Left lung (tissue), 10 donors: ENCODE data around the gene LAMA2. TPM values are rescaled to one million over a fixed set of nuclear protein-coding genes. Genes with fewer than 3 reads are reported as not detected.
A peak's percentile ranks its signal among the peaks of the same experiment; 100 is the strongest.

Source experiments
- ATAC-seq: fragments of 200-7000 bp; cut with Tn5 transposase; one replicate; pipeline ENCODE4 v1.9.1; 2020; ENCODE audit warnings: moderate library complexity
- DNase-seq, 4 donors: peaks; one replicate each; pipeline ENCODE4 v3.0.0-alpha.2; 2013 to 2020
- H3K27ac ChIP-seq, 2 donors: fragments of 200-600 bp; sonication (generic) in 1 of 2; one replicate each; pipeline versions ENCODE4 v1.5.0 to v1.8.0; 2020 to 2021
- H3K27me3 ChIP-seq, 2 donors: fragments of 200-600 bp; sonication (generic) in 1 of 2; one replicate each; pipeline versions ENCODE4 v1.5.0 to v1.8.0; 2020 to 2021
- H3K36me3 ChIP-seq, 2 donors: fragments of 200-600 bp; sonication (generic) in 1 of 2; one replicate each; pipeline versions ENCODE4 v1.5.0 to v1.8.0; 2020 to 2021
- H3K4me1 ChIP-seq, 2 donors: fragments of 200-600 bp; one replicate each; pipeline ENCODE4 v1.8.0; 2021
- H3K4me3 ChIP-seq, 2 donors: fragments of 200-600 bp; sonication (generic) in 1 of 2; one replicate each; pipeline versions ENCODE4 v1.5.0 to v1.8.0; 2020 to 2021; ENCODE audit warnings: mild to moderate bottlenecking in 1 of 2
- H3K9me3 ChIP-seq, 2 donors: fragments of 200-600 bp; sonication (generic) in 1 of 2; one replicate each; pipeline versions ENCODE4 v1.5.0 to v1.8.0; 2020 to 2021
- intact Hi-C, 2 donors: fragments of 100-400 bp; cut with DNase I; formaldehyde crosslinking; loops; one replicate each; pipeline versions ENCODE4 v1.11.2 to v1.14.2; 2022
- polyA plus RNA-seq, 6 donors: library from polyadenylated mRNA; unstranded; fragments of 120-200 nt; gene quantifications; one replicate each; pipeline ENCODE4 v1.2.1, GENCODE V29; 2013; ENCODE audit not compliant: insufficient read length in 6 of 6
- total RNA-seq, 2 donors: library from RNA; stranded (reverse); fragmentation: NEBNext Ultra II Directional; extraction: Animal tissue kit (Norgen Biotek cat#: 25700); gene quantifications; one replicate each; pipeline ENCODE4 v1.2.1, GENCODE V29; 2021
- TF ChIP-seq, protein P1 (sequence below), 2 donors: fragments of 200-600 bp; sonication (generic) in 1 of 2; IDR thresholded peaks; one replicate each; pipeline versions ENCODE4 v1.5.0 to v1.8.0; 2021; ENCODE audit warnings: antibody characterized with exemption in 2 of 2
- donor health status: DM: no; HTN: yes; CAD: no.
- donor health status: DM: no; HTN: no; CAD: no.

The LAMA2 gene
- total and polyA plus RNA-seq, 8 donors, result 32.7 to 91.7 (median 64.7) TPM

DNA sequence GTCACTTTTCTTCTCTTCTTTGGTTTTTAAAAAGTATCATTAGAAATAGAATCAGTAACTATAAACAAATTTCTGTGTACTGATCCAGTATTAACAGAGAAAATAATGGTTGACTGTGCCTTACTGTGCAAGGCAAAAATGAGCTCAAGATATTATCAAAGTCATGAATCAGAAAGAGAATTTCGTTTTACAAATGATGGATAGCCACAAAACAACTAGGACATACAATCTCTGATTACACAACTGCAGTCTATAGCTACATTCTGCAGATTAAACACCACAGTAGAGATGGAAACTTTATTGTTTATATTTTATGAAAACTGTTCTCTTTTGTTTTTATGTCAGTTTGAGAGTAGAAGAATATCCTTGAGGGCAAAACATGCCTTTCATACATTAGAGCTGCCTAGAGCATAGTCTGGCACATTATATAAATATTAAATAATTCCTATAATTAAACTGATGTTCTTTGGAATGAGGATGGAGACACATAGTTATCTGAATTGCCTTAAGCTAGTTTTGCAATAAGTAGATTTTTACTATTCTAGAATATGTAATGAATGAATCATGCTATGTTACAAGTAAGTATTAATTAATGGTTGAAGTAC is 333.1 kb downstream of the LAMA2 start:
- Histone ChIP-seq H3K27me3 (no peaks in the 10 kb centered on the region), H3K4me1 (no peaks in the 10 kb centered on the region), H3K4me3 (no peak overlapping the region), H3K36me3 (no peaks in the 10 kb centered on the region), H3K9me3 (no peaks in the 10 kb centered on the region), H3K27ac (no peak overlapping the region)
- ATAC-seq (no peak), DNase-seq (no peak)
- TF ChIP-seq, protein P1, sequence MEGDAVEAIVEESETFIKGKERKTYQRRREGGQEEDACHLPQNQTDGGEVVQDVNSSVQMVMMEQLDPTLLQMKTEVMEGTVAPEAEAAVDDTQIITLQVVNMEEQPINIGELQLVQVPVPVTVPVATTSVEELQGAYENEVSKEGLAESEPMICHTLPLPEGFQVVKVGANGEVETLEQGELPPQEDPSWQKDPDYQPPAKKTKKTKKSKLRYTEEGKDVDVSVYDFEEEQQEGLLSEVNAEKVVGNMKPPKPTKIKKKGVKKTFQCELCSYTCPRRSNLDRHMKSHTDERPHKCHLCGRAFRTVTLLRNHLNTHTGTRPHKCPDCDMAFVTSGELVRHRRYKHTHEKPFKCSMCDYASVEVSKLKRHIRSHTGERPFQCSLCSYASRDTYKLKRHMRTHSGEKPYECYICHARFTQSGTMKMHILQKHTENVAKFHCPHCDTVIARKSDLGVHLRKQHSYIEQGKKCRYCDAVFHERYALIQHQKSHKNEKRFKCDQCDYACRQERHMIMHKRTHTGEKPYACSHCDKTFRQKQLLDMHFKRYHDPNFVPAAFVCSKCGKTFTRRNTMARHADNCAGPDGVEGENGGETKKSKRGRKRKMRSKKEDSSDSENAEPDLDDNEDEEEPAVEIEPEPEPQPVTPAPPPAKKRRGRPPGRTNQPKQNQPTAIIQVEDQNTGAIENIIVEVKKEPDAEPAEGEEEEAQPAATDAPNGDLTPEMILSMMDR (IDR thresholded peaks at IDR 0.05), result no peak
- intact Hi-C loops, result no loop called here

DNA sequence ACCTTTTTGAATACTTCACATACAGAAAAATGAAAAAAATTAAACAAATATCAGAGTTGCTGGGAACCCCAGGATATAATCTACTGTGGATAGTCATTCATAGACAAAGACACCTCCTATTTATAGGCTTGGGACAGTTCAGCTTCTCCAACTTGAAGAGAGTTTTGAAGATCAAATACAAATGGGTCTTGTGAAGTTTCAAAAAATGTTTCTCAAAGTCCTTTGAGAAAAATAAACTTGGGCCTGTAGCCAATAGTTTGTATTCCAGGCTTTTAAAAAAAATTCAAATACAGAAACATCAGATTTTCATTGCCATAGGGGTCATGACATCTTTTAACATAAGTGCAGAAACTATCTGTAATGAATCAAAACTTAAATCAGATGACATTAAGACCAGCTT is 334.8 kb downstream of the LAMA2 start:
- Histone ChIP-seq H3K27me3 (no peaks in the 10 kb centered on the region), H3K27ac (no peak overlapping the region), H3K4me1 (no peaks in the 10 kb centered on the region), H3K4me3 (no peak overlapping the region), H3K9me3 (peaks cover 0 to under 1% of the 10 kb centered on the region in 2 donors), H3K36me3 (no peaks in the 10 kb centered on the region)
- intact Hi-C loops, result no loop called here
- no peak for DNase-seq
- no peak for ATAC-seq
- TF ChIP-seq, protein P1 (IDR thresholded peaks at IDR 0.05), result no peak

DNA sequence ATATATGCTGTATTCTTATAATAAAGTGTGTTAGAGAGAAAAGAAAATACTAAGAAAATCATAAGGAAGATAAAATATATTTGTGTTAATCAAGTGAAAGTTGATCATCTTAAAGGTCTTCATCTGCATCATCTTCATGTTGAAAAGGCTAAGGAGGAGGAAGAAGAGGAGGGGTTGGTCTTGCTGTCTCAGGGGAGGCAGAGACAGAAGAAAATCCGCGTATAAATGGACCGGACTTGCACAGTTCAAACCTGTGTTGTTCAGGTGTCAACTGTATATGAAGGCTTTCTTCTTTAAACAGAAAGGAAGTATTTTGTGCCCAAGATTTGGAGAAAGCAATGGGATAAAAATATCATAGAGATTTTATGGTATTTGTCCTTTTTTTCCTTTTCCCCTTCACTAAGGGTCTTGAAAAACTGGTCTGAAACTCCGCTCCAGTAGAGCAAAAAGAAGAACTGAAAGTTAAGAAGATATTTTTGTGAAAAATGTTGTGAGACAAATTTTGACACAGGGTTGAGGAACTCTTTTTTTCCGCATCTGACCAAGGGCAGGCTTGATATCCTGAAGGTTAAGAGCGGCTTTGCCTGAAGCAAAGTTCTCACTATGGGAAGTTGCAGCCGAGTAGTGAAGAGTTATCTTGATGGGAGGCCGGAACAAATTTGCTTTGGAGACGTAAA is 350.7 kb downstream of the LAMA2 start:
- Histone ChIP-seq H3K9me3 (no peaks in the 10 kb centered on the region), H3K4me3 (no peak overlapping the region), H3K36me3 (no peaks in the 10 kb centered on the region), H3K27me3 (no peaks in the 10 kb centered on the region), H3K4me1 (no peaks in the 10 kb centered on the region), H3K27ac (no peak overlapping the region)
- no peak for ATAC-seq
- intact Hi-C loops, result no loop called here
- TF ChIP-seq, protein P1 (IDR thresholded peaks at IDR 0.05), result no peak
- DNase-seq, result no peak

DNA sequence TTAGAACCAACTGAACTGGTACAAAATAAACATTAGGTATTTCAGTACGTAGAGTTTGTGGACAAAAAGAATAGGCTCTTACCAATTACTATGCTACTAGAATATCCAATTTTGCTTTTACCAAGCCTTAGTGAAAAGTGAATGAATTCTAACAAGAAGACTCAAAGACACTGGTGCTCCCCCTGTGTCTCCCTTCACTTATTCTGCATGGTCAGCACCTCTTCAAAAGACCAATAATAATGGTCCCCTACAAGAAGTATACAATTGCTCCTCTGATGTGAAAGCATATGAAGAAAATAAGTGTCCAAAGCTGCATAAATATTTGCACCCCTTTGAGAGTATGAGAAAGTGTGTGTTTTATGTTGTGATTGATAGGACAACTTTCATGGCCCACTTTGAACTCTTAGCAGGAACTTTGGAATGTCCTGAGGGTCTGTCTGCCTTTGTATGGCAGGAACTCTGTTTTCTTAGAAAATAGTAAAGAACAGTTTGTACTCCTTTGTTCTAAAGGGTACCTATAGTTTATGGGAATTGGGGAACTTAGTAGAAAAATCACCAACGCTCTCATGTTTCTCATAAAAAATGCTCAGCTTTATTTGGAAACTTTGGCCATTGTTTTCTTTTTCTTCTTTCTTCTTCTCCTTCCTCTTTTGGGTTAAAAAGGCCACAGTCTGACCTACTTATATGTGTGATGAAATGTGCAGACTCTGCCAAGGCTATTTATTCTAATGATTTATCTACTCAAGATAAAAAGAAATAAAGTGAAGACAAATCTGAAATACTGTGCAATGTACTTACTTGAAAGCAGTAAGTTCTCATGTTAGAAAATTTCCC is 352.4 kb downstream of the LAMA2 start:
- no peaks in the 10 kb centered on the region for H3K4me1 ChIP-seq
- DNase-seq (peak in 1 of 4 donors; percentile 49), ATAC-seq (no peak)
- no peaks in the 10 kb centered on the region for H3K27me3 ChIP-seq
- H3K9me3 ChIP-seq, result no peaks in the 10 kb centered on the region
- intact Hi-C loops, result no loop called here
- peak overlapping the region in 1 of 2 donors; percentile 40 for H3K27ac ChIP-seq
- no peaks in the 10 kb centered on the region for H3K36me3 ChIP-seq
- TF ChIP-seq, protein P1 (IDR thresholded peaks at IDR 0.05), result no peak
- H3K4me3 ChIP-seq, result no peak overlapping the region

DNA sequence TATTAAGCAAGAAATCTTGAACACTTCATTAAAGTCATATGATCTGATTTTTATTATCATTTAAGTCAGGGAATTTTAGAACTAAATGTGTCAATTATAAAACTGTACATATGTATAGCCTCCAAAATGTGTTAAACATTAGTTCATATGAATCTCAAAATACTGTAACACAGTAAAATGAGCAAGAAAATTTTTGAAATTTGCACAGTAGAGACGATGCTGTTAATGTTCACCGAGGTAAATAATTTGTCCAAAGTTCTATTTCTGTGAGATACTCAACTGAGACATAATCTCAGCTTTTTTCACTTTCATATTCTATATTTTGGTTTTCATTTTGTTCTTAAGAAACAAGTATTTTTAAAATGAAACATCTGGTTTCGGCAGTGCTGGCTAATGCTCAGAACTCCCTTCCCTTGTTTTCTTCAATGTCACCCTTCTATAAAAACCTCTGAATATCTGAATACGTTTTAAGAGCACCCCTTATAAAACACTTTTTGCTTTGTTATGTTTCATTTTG is 353.1 kb downstream of the LAMA2 start:
- Histone ChIP-seq H3K4me3 (no peak overlapping the region), H3K4me1 (no peaks in the 10 kb centered on the region), H3K27ac (peak overlapping the region in 1 of 2 donors; percentile 8), H3K9me3 (no peaks in the 10 kb centered on the region), H3K27me3 (no peaks in the 10 kb centered on the region), H3K36me3 (no peaks in the 10 kb centered on the region)
- TF ChIP-seq, protein P1 (IDR thresholded peaks at IDR 0.05), result no peak
- intact Hi-C loops, result no loop called here
- peak in 1 of 4 donors; percentile 53 for DNase-seq
- no peak for ATAC-seq
